ENCODE measurements around the gene CRB2.

The CRB2 gene

DNA sequence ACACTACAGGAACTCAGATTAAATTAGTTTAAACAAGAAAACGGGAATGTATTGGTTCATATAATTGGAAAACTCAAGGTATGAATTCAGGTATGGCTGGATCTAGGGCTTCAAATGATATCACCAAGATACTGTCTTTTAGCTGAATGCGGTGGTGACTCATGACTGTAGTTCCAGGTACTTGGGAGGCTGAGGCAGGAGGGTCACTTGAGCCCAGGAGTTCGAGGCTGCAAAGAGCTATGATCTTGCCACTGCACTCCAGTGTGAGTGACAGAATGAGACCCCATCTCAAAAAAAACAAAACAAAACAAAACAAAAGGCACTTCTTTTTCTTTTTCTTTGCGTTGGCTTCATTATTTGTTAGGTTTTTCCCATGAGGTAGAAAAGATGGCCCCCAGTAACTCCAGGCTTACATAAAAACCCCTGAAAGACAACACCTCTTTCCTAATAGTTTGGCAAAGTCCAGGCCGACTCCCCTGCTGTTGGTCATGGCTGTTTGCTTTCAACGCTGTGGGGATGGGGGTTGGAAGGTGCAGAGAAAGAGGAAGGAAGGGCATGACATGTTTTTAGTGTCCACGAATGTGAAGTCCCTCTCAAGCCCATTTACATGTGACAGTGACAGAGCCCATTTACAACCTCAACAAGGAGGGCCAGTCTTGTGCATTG is 39.8 kb upstream of the CRB2 start:
- no peak for DNase-seq (ENCODE audit: extremely low read depth, low read depth)
- TF ChIP-seq CTCF (IDR thresholded peaks at IDR 0.05; ENCODE audit: low read depth, low read length) = no peak

- DNase-seq (ENCODE audit: extremely low read depth, low read depth) = no peak
- no peak for TF ChIP-seq CTCF (IDR thresholded peaks at IDR 0.05; ENCODE audit: low read depth, low read length)
These were observed 37.8 kb upstream of the CRB2 start for GRCh38 chr9:123318202-123318601.

GRCh38 chr9:123318961-123319421 is 37.0 kb upstream of the CRB2 start:
- TF ChIP-seq CTCF (IDR thresholded peaks at IDR 0.05; ENCODE audit: low read depth, low read length) = no peak

GRCh38 chr9:123319541-123320339 is 36.3 kb upstream of the CRB2 start:
- TF ChIP-seq CTCF (IDR thresholded peaks at IDR 0.05; ENCODE audit: low read depth, low read length) = no peak
- DNase-seq (ENCODE audit: extremely low read depth, low read depth) = no peak

More at GRCh38 chr9:123318961-123319421, 37.0 kb upstream of the CRB2 start:
- no peak for DNase-seq (ENCODE audit: extremely low read depth, low read depth)

GRCh38 chr9:123320814-123321213 is 35.2 kb upstream of the CRB2 start:
- DNase-seq (ENCODE audit: extremely low read depth, low read depth) = no peak
- no peak for TF ChIP-seq CTCF (IDR thresholded peaks at IDR 0.05; ENCODE audit: low read depth, low read length)

DNA sequence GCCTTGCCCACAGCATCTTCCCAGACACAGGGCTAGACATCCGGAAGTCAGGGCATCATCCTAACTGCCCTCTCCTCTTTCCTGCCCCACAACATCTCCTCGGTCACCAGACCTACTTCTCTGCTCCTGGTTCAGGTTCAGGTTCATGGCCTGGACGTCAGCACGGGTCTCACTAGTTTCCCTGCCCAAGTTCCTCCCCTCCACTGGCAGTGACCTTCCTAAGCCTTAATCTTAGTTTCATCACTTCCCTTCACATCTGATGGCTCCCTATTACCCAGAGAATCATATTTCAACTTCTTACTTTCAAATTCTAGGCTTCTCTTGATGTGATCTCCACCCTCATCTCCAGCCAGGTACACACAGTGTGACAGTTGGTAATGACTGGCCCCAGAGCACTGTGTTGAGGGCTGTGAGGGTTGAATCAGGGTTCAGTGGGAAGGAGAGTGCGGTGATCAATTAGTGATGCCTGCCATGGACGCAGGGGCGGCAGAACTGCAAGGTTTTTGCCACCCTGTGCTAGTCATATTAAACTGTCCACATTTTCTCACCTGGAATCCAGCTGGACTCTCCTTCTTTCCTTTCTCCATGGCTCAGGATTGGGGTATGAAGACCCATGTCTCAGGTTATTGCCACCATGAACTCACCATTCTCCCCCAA is 34.3 kb upstream of the CRB2 start:
- DNase-seq (ENCODE audit: extremely low read depth, low read depth) = no peak
- TF ChIP-seq CTCF (IDR thresholded peaks at IDR 0.05; ENCODE audit: low read depth, low read length) = no peak

All from AG09319 (cell line).